ENCODE measurements around the gene PECR. TPM values are rescaled to one million over a fixed set of nuclear protein-coding genes. Genes with fewer than 3 reads are reported as not detected.

The PECR gene
- total and polyA plus RNA-seq, 12 donors, result 5.3 to 22.2 (median 10.7) TPM

DNA sequence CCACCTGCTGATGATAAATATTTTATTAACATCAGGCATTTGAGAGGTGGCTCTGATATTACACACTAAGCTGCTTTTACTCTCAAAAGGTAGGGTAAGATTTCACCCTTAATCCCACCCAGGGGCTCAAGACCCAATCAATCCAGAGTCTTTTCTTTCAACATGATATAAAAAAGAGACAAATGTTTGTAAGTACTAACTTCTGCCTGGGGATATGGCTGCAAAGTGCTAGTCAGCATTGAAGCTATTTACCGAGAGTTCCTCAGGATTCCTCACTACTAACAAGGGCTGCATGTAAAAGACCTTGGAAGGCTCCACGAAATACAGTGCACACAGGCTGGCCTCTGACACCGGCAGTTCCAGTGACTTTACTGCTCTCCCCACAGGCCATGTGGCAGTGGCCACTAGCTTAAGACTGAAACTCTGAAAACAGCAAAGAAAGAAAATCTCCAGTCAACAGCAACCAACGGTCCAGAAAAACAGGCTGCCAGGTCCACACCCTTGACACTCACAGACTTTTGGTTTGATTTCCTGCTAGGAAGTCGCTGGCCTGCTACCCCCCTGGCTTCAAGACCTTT lies 79.4 kb downstream of the PECR start:
- no peaks in the 10 kb centered on the region for H3K9me3 ChIP-seq (replicated peaks in 1 of 3)
- H3K4me1 ChIP-seq (replicated peaks in 1 of 2), result peaks cover 0 to 14% of the 10 kb centered on the region in 2 donors
- no peaks in the 10 kb centered on the region for H3K36me3 ChIP-seq (replicated peaks in 1 of 2)
- DNase-seq, result peak in 3 of 7 donors; percentile 18 to 32 (median 24)
- H3K27ac ChIP-seq, result no peak overlapping the region
- TF ChIP-seq POLR2A (IDR thresholded peaks at IDR 0.05) (no peak), CTCF (IDR thresholded peaks at IDR 0.05) (no peak)
- no peaks in the 10 kb centered on the region for H3K27me3 ChIP-seq
- H3K4me3 ChIP-seq, result no peak overlapping the region
- intact Hi-C loops (cut with DNase I), result no loop called here
- 34 to 44% (median 36%) methylated on average over 4 to 5 of the region's 5 CpGs for WGBS, 4 donors

DNA sequence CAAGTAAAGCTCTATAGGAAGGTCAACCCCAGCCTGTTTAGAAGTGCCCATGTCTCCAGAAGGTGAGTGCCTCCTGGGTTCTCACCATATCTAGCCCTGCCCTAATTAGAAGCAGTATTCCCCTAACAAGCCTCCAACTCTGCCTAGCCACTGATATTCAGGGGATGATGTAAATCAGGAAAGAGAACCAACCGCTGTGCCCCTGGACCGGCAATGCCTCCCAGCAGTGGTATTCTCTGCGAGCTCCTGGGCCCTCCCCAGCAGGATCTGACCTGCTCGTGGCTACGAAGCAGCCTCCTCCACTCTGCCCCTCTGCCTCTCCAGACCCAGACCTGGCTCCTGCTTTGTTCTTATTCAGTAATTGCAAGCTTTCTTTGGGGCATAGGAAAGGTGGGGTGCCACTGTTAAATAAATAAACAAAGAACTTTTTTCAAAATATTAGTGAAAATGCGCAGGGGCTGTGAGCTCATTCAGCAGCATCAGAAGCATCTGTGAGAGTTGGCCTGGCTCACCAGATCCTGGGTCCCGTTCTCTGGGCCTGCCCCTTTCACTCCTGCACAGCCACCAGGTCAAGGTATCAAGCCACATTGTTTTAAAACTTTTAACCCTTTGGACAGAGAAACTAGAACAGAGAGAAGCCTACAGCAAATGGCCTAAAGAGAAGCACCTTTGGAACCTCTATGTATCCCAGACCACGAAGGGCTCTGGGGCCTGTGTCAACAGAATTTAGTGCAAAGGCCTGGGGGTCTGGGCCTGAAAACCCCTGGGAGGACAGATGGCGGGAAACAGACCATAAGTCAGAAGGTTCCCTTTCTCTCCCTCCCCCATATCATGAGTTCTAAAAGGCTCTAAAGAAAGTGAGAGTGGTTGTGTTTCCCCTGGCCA lies 80.2 kb downstream of the PECR start:
- Histone ChIP-seq H3K4me1 (replicated peaks in 1 of 2) (peaks cover 0 to 12% of the 10 kb centered on the region in 2 donors), H3K9me3 (replicated peaks in 1 of 3) (no peaks in the 10 kb centered on the region), H3K27ac (no peak overlapping the region), H3K27me3 (no peaks in the 10 kb centered on the region), H3K4me3 (no peak overlapping the region), H3K36me3 (replicated peaks in 1 of 2) (no peaks in the 10 kb centered on the region)
- intact Hi-C loops (cut with DNase I), result no loop called here
- TF ChIP-seq CTCF (IDR thresholded peaks at IDR 0.05) (no peak), POLR2A (IDR thresholded peaks at IDR 0.05) (no peak)
- no peak for DNase-seq
- 77 to 79% (median 78%) methylated on average over 7 to 9 of the region's 9 CpGs for WGBS, 4 donors

DNA sequence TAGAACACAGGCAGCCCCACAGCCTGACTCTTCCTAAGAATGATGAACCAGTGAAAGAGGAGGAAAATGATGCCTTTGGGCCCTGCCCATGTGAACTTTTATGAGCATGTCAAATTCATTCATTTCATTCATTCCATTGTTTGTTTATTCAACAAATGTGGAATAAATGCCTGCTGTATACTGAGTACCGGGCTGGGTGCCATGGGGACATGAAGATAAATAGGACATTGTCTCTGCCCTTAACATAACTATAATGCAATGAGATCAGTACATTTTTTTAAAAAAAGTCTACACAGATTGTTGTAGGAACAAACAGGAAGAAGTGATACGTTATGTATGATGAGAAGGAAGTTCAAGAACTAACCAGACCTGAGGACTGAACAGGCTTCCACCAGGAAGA lies 83.0 kb downstream of the PECR start:
- H3K4me1 ChIP-seq (replicated peaks in 1 of 2), result peaks cover 0 to 7% of the 10 kb centered on the region in 2 donors
- 71 to 78% (median 77%) methylated on average over 2 of the region's 2 CpGs for WGBS, 4 donors
- no peak for DNase-seq
- H3K27ac ChIP-seq, result no peak overlapping the region
- intact Hi-C loops (cut with DNase I), result no loop called here
- H3K9me3 ChIP-seq (replicated peaks in 1 of 3), result no peaks in the 10 kb centered on the region
- TF ChIP-seq POLR2A (IDR thresholded peaks at IDR 0.05) (no peak), CTCF (IDR thresholded peaks at IDR 0.05) (no peak)
- no peak overlapping the region for H3K4me3 ChIP-seq
- no peaks in the 10 kb centered on the region for H3K27me3 ChIP-seq
- no peaks in the 10 kb centered on the region for H3K36me3 ChIP-seq (replicated peaks in 1 of 2)

- H3K9me3 ChIP-seq (replicated peaks in 1 of 3), result no peaks in the 10 kb centered on the region
- no peak overlapping the region for H3K27ac ChIP-seq
- no peak for DNase-seq
- WGBS, 4 donors, result 96 to 100% (median 100%) methylated on average over 1 of the region's 1 CpG
- no peaks in the 10 kb centered on the region for H3K36me3 ChIP-seq (replicated peaks in 1 of 2)
- intact Hi-C loops (cut with DNase I), result no loop called here
- H3K4me1 ChIP-seq (replicated peaks in 1 of 2), result peaks cover 0 to 3% of the 10 kb centered on the region in 2 donors
- TF ChIP-seq POLR2A (IDR thresholded peaks at IDR 0.05) (no peak), CTCF (IDR thresholded peaks at IDR 0.05) (no peak)
- H3K4me3 ChIP-seq, result no peak overlapping the region
- no peaks in the 10 kb centered on the region for H3K27me3 ChIP-seq
Measured at GRCh38 chr2:215997219-215997618, 84.4 kb downstream of the PECR start.
